ENCODE results near the gene ARHGEF25. TPM values are rescaled to one million over a fixed set of nuclear protein-coding genes. Genes with fewer than 3 reads are reported as not detected.

The ARHGEF25 gene
- total and polyA plus RNA-seq, 4 donors = 65.6 to 253 (median 72.5) TPM

Other genes with a start within 250 kb of the ARHGEF25 start
- 10 to 100 TPM; 55.8 to 75.4 TPM for gene R3HDM2, start 180.4 kb upstream of the ARHGEF25 start, total RNA-seq
- gene R3HDM2, start 180.4 kb upstream of the ARHGEF25 start, polyA plus RNA-seq = 10 to 100 TPM; 11.3 to 22.7 TPM
- not detected for gene INHBC, start 176.7 kb upstream of the ARHGEF25 start, total RNA-seq
- not detected for gene INHBC, start 176.7 kb upstream of the ARHGEF25 start, polyA plus RNA-seq
- gene INHBE, start 156.1 kb upstream of the ARHGEF25 start, total RNA-seq = not detected
- gene INHBE, start 156.1 kb upstream of the ARHGEF25 start, polyA plus RNA-seq = not detected
- 10 to 100 TPM in 1 of 2 donors, 1 to 10 TPM in 1; 2.4 to 15.5 TPM for gene GLI1, start 151.7 kb upstream of the ARHGEF25 start, total RNA-seq
- gene GLI1, start 151.7 kb upstream of the ARHGEF25 start, polyA plus RNA-seq = 1 to 10 TPM in 1 of 2 donors, under 1 TPM in 1; 0.25 to 2.1 TPM
- 10 to 100 TPM; 16.2 to 38.8 TPM for gene ARHGAP9, start 131.6 kb upstream of the ARHGEF25 start, total RNA-seq
- 10 to 100 TPM in 1 of 2 donors, 1 to 10 TPM in 1; 5.5 to 21.2 TPM for gene ARHGAP9, start 131.6 kb upstream of the ARHGEF25 start, polyA plus RNA-seq
- 100 to 1,000 TPM; 117 to 136 TPM for gene MARS1, start 123.4 kb upstream of the ARHGEF25 start, total RNA-seq
- 10 to 100 TPM; 34.9 to 95.8 TPM for gene MARS1, start 123.4 kb upstream of the ARHGEF25 start, polyA plus RNA-seq
- gene DDIT3, start 90.9 kb upstream of the ARHGEF25 start, total RNA-seq = 10 to 100 TPM; 24.8 to 29.0 TPM
- gene DDIT3, start 90.9 kb upstream of the ARHGEF25 start, polyA plus RNA-seq = 10 to 100 TPM; 38.7 to 49.6 TPM
- gene MBD6, start 88.6 kb upstream of the ARHGEF25 start, total RNA-seq = 10 to 100 TPM; 65.0 to 77.4 TPM
- gene MBD6, start 88.6 kb upstream of the ARHGEF25 start, polyA plus RNA-seq = 10 to 100 TPM in 1 of 2 donors, 1 to 10 TPM in 1; 7.5 to 73.4 TPM
- gene DCTN2, start 64.2 kb upstream of the ARHGEF25 start, total RNA-seq = 100 to 1,000 TPM; 122 to 128 TPM
- 100 to 1,000 TPM; 138 to 159 TPM for gene DCTN2, start 64.2 kb upstream of the ARHGEF25 start, polyA plus RNA-seq
- gene KIF5A, start 61.4 kb upstream of the ARHGEF25 start, total RNA-seq = 1 to 10 TPM; 1.3 to 3.5 TPM
- gene KIF5A, start 61.4 kb upstream of the ARHGEF25 start, polyA plus RNA-seq = under 1 TPM; 0.75 to 0.92 TPM
- 10 to 100 TPM; 25.1 to 28.4 TPM for gene PIP4K2C, start 20.2 kb upstream of the ARHGEF25 start, total RNA-seq
- 10 to 100 TPM; 14.5 to 27.0 TPM for gene PIP4K2C, start 20.2 kb upstream of the ARHGEF25 start, polyA plus RNA-seq
- 10 to 100 TPM; 47.2 to 47.4 TPM for gene DTX3, start 6.6 kb upstream of the ARHGEF25 start, total RNA-seq
- 100 to 1,000 TPM in 1 of 2 donors, 10 to 100 TPM in 1; 14.0 to 123 TPM for gene DTX3, start 6.6 kb upstream of the ARHGEF25 start, polyA plus RNA-seq
- 1 to 10 TPM; 5.9 to 6.5 TPM for gene B4GALNT1, start 21.8 kb downstream of the ARHGEF25 start, total RNA-seq
- 1 to 10 TPM; 1.0 to 2.9 TPM for gene B4GALNT1, start 21.8 kb downstream of the ARHGEF25 start, polyA plus RNA-seq
- gene OS9, start 82.7 kb downstream of the ARHGEF25 start, total RNA-seq = 100 to 1,000 TPM; 208 to 252 TPM
- gene OS9, start 82.7 kb downstream of the ARHGEF25 start, polyA plus RNA-seq = 100 to 1,000 TPM; 139 to 253 TPM
- 1 to 10 TPM; 2.6 to 3.6 TPM for gene AGAP2, start 127.3 kb downstream of the ARHGEF25 start, total RNA-seq
- under 1 TPM; 0.18 to 0.88 TPM for gene AGAP2, start 127.3 kb downstream of the ARHGEF25 start, polyA plus RNA-seq
- gene TSPAN31, start 133.6 kb downstream of the ARHGEF25 start, total RNA-seq = 10 to 100 TPM; 31.4 to 37.6 TPM
- gene TSPAN31, start 133.6 kb downstream of the ARHGEF25 start, polyA plus RNA-seq = 10 to 100 TPM; 27.4 to 40.6 TPM
- 10 to 100 TPM; 54.6 to 55.0 TPM for gene CDK4, start 140.9 kb downstream of the ARHGEF25 start, total RNA-seq
- gene CDK4, start 140.9 kb downstream of the ARHGEF25 start, polyA plus RNA-seq = 10 to 100 TPM; 44.7 to 60.4 TPM
- gene MARCHF9, start 143.7 kb downstream of the ARHGEF25 start, total RNA-seq = 10 to 100 TPM; 10.8 to 17.1 TPM
- 10 to 100 TPM in 1 of 2 donors, 1 to 10 TPM in 1; 4.8 to 29.9 TPM for gene MARCHF9, start 143.7 kb downstream of the ARHGEF25 start, polyA plus RNA-seq
- gene CYP27B1, start 155.6 kb downstream of the ARHGEF25 start, total RNA-seq = 1 to 10 TPM in 1 of 2 donors, under 1 TPM in 1; 0.94 to 1.5 TPM
- under 1 TPM in 1 of 2 donors, not detected in 1; 0.28 TPM for gene CYP27B1, start 155.6 kb downstream of the ARHGEF25 start, polyA plus RNA-seq
- 10 to 100 TPM; 15.4 to 16.2 TPM for gene METTL1, start 160.7 kb downstream of the ARHGEF25 start, total RNA-seq
- gene METTL1, start 160.7 kb downstream of the ARHGEF25 start, polyA plus RNA-seq = 10 to 100 TPM in 1 of 2 donors, 1 to 10 TPM in 1; 9.5 to 16.1 TPM
- 10 to 100 TPM in 1 of 2 donors, 1 to 10 TPM in 1; 8.4 to 10.9 TPM for gene EEF1AKMT3, start 161.2 kb downstream of the ARHGEF25 start, total RNA-seq
- gene EEF1AKMT3, start 161.2 kb downstream of the ARHGEF25 start, polyA plus RNA-seq = 1 to 10 TPM; 4.5 to 6.7 TPM
- 10 to 100 TPM; 15.0 to 17.2 TPM for gene TSFM, start 171.4 kb downstream of the ARHGEF25 start, total RNA-seq
- gene TSFM, start 171.4 kb downstream of the ARHGEF25 start, polyA plus RNA-seq = 10 to 100 TPM; 21.4 to 22.9 TPM
- 10 to 100 TPM; 11.5 to 26.8 TPM for gene AVIL, start 207.3 kb downstream of the ARHGEF25 start, total RNA-seq
- 1 to 10 TPM; 5.5 to 7.2 TPM for gene AVIL, start 207.3 kb downstream of the ARHGEF25 start, polyA plus RNA-seq
- 100 to 1,000 TPM; 187 to 252 TPM for gene CTDSP2, start 235.3 kb downstream of the ARHGEF25 start, total RNA-seq
- gene CTDSP2, start 235.3 kb downstream of the ARHGEF25 start, polyA plus RNA-seq = 10 to 100 TPM; 51.2 to 91.7 TPM